DMS79 (cell line): ENCODE measurements around the gene TMEM151A.

ENCODE experiments used
- DNase-seq: peaks from one replicate; lab custom pipeline; 2025; lab: John Stamatoyannopoulos, UW

Gene TMEM151A

GRCh38 chr11:66337103-66337899 is 45.6 kb downstream of the TMEM151A start:
- DNase-seq, result no peak

- no peak for DNase-seq
Measured at GRCh38 chr11:66338276-66339161, 46.8 kb downstream of the TMEM151A start.

- DNase-seq, result no peak
Measured at GRCh38 chr11:66339162-66339675, 47.5 kb downstream of the TMEM151A start.

- no peak for DNase-seq
Measured at GRCh38 chr11:66339686-66340483, 48.2 kb downstream of the TMEM151A start.

DNA sequence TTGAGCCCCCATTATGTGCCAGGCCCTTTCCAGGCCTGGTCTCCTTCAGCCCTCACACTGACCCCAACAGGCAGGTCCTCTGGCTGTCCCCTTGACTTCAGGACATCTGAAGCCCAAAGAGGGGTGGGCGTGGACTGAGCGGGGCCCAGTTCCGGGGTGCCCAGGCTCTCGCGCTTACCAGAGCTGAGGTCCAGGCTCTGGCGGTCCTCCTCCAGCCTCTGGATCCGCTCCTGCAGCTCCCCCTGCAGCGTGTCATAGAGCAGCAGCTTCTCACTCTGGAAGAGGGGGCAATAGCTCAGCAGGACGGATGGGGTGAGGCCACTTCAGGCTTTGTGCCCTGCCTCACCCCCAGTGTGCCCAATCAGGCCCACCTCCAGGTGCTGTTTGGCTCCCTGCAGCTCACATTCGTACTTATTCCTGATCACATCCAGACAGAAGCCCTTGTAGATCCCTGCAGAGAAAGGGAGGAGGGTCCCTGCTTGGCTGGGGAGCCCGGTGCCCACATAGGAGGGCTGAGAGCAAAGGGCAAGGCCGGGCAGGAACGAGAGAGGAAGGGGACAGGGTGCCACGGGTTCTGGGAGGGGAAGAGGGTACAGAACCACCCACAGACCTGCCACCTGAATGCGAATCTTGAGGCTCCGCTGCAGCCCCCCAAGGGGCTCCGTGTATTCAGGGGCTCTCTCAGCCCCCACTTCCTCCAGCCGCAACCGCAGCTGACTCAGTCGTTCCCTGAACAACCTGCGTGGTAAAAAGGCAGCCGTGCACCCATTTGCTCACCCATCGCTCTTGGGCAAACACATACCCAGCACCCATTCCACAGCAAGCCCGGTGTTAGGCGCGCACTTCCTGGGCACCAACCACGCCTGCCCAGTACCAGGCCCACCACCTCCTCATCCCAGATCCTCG is 49.2 kb downstream of the TMEM151A start:
- DNase-seq, result no peak

GRCh38 chr11:66341502-66342126 is 49.9 kb downstream of the TMEM151A start:
- no peak for DNase-seq

GRCh38 chr11:66343176-66343575 is 51.5 kb downstream of the TMEM151A start:
- no peak for DNase-seq

- peak; percentile 94 for DNase-seq
Measured at GRCh38 chr11:66344550-66345315, 53.0 kb downstream of the TMEM151A start, which contains the start of gene BRMS1. Gene BRMS1, minus strand, starts transcription at chr11:66345104. Its CDS starts 2,870 bp downstream, at chr11:66342234.

GRCh38 chr11:66345316-66345649 is 53.6 kb downstream of the TMEM151A start:
- DNase-seq, result no peak
